HL-60/S4 treated with retinoic acid at 250 ng/mL for 4 days and 3 days (cell line): ENCODE data around the gene UQCRHL.

Experiments used
- in situ Hi-C: fragments of 300-500 bp; cut with MboI; formaldehyde crosslinking; loops from 2 replicates; pipeline ENCODE4 v1.7.0; 2022; ENCODE audit warnings: low sequenced_read_pairs

Gene UQCRHL

DNA sequence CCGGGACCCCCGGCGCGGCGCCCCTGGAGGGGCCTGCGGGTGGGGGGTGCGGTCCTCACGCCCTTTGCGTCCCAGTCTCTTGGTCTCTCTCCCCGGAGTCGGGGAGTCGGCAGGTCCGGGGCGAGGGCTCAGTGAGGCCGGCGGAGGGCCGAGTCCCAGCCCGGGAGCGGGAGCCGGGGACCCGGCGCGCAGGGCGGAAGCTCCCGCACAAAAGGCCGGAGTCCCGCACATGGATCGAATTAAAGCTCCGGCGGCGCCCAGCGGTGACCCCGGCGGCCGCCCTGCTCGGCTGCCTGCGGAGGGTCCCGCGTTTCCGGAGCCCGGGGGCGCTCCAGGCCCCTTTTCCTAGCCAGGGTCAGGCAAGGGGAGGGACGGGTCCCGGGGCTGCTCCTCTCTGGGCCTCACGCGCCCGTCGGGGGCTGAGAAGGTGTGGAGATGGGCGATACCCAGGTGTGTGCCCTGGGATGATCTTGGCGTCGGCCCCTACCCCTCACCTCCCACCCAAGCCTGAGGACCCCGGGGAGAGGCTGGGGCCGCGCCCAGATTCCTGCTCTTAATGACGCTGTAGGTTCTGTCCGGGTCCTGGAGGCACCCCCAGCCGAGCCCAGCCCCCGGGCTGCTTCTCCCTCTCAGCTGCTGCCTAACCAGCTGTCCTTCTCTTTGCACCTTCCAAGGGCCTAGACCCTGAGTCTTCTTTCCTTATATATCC is 48.3 kb downstream of the UQCRHL start:
- in situ Hi-C loops, result no loop called here

DNA sequence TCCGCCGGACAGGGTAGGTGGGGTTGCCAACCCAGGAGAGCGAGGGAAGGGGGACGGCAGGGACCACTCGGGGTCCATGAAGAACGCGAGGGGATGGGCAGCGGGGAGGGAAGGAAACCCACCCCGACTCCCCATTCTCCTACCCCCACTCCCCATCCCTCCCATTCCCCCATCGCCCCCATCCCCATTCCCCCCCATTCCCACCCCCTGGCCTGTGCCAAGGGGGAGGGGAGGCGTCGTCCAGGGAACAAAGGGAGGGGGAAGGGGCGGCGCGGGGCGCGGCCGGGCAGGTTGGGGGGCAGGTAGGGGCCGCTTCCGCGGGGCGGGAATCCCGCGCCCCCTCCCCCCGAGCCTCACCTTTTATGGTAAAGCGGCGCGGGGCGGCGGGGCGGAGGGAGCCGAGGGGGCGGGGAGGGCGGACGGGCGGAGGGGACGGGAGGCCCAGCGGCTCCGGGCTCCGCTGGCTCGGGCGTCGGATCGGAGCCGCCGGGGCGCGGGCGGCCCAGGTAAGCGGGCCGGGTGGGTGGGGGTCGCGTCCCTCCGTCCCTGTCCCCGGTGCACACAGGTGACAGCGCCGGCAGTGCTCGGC is 49.0 kb downstream of the UQCRHL start, which contains the start of gene FBLIM1:
Gene FBLIM1 (plus strand): TSS at position 453 of the 589 bp plus-strand sequence. CDS start 6,189 bp downstream, outside the sequence.
- in situ Hi-C loops, result no loop called here

DNA sequence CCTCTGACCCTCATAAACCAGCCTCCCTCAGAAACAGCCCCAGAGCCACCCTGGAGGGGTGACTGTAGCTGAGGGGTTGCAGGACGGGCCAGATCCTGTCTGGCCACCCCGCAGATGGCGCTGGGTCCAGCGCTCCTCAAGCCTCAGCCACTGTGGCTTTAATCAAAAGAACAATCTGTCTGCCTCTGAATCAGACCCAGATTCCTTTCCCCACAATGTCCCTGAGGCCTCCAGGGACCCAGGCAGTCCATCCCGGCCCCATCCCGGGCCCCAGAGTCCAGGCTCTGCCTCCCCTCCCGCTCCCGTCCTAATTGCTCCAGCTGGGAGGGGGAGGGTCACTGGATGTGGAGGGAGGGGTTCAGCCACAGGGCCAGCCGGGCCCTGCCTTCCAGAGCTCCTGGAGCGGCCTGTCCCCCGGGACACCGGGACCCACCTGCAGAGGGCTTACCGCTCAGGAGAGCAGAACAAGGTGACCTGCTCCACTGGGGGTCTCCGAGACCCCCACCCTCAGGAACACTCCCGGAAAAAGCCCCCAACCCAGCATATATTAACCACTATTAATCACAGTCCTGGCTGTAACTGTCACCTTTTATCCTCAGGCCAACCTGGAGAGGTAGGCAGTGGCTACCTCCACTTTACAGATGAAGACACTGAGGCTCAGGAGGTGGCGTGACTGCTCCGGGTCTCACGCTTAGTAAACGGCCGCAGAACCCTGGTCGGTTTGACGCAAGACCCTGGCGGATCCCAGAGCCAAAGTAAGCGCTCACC is 49.7 kb downstream of the UQCRHL start:
- in situ Hi-C loops, result no loop called here
